ENCODE data around the gene RAB43. TPM values are rescaled to one million over a fixed set of nuclear protein-coding genes. Genes with fewer than 3 reads are reported as not detected.

The RAB43 gene
- total RNA-seq, 4 donors from 2014 or later, result 6.3 to 16.4 (median 9.9) TPM

GRCh38 chr3:129126726-129127280 lies 5.2 kb upstream of the RAB43 start:
- no peak for TF ChIP-seq CTCF (IDR thresholded peaks at IDR 0.05; ENCODE audit: low read depth)

- TF ChIP-seq CTCF (IDR thresholded peaks at IDR 0.05; ENCODE audit: low read depth), result no peak
Observed at GRCh38 chr3:129123314-129124060, 1.9 kb upstream of the RAB43 start.

DNA sequence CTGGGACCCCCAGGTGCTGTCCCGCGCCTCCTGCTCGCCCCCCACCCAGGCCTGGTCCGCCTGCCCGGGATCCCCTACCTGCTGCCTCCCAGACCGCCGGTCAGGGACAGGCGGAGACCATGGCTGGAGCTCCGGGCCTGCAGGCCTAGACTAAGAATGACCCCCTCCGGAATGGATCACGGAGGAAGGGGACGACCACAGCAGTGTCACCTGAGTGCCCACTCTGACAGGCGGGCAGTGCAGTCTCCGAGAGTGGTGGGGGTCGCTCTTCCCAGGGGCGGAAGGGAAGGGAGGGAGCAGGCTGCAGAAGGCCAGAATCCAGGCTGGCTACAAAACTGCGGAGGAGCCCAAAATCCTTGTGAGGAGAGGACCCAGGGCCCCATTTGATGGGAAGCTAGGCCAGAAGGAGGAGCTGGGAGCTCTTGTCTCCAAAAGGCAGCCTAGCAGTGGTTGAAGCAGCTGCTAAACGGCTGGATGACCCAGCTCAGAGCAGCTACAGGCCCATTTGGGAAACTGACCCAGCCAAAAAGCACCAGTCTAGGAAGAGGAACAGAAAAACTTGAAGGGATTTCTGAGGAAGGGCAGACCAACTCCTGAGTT lies 908 bp upstream of the RAB43 start:
- no peak for TF ChIP-seq CTCF (IDR thresholded peaks at IDR 0.05; ENCODE audit: low read depth)

- TF ChIP-seq CTCF (IDR thresholded peaks at IDR 0.05; ENCODE audit: low read depth), result no peak
Observed at GRCh38 chr3:129121016-129121791, 400 bp downstream of the RAB43 start.

- TF ChIP-seq CTCF (IDR thresholded peaks at IDR 0.05; ENCODE audit: low read depth), result no peak
Observed at GRCh38 chr3:129120254-129121004, 1.2 kb downstream of the RAB43 start.

GRCh38 chr3:129119365-129120100 lies 2.1 kb downstream of the RAB43 start:
- no peak for TF ChIP-seq CTCF (IDR thresholded peaks at IDR 0.05; ENCODE audit: low read depth)
